ENCODE data around the gene PPIE.
"Not testable (repeated sequence)": the region's sequence is repeated elsewhere in the genome, so short reads cannot be mapped to it uniquely, and the experiment has no call there.

GRCh38 chr1:39775141-39775540, 36.5 kb downstream of the PPIE start:
- TF ChIP-seq, protein P1, sequence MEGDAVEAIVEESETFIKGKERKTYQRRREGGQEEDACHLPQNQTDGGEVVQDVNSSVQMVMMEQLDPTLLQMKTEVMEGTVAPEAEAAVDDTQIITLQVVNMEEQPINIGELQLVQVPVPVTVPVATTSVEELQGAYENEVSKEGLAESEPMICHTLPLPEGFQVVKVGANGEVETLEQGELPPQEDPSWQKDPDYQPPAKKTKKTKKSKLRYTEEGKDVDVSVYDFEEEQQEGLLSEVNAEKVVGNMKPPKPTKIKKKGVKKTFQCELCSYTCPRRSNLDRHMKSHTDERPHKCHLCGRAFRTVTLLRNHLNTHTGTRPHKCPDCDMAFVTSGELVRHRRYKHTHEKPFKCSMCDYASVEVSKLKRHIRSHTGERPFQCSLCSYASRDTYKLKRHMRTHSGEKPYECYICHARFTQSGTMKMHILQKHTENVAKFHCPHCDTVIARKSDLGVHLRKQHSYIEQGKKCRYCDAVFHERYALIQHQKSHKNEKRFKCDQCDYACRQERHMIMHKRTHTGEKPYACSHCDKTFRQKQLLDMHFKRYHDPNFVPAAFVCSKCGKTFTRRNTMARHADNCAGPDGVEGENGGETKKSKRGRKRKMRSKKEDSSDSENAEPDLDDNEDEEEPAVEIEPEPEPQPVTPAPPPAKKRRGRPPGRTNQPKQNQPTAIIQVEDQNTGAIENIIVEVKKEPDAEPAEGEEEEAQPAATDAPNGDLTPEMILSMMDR (IDR thresholded peaks at IDR 0.05), result not testable (repeated sequence)
- TF ChIP-seq POLR2A, POLR2AphosphoS5, EP300 (IDR thresholded peaks at IDR 0.05): not testable (repeated sequence)
